ENCODE measurements around the gene CRELD1. TPM values are rescaled to one million over a fixed set of nuclear protein-coding genes. Genes with fewer than 3 reads are reported as not detected.

CRELD1 gene
- total RNA-seq, 4 donors from 2014 or later, result 10.8 to 17.0 (median 13.8) TPM

DNA sequence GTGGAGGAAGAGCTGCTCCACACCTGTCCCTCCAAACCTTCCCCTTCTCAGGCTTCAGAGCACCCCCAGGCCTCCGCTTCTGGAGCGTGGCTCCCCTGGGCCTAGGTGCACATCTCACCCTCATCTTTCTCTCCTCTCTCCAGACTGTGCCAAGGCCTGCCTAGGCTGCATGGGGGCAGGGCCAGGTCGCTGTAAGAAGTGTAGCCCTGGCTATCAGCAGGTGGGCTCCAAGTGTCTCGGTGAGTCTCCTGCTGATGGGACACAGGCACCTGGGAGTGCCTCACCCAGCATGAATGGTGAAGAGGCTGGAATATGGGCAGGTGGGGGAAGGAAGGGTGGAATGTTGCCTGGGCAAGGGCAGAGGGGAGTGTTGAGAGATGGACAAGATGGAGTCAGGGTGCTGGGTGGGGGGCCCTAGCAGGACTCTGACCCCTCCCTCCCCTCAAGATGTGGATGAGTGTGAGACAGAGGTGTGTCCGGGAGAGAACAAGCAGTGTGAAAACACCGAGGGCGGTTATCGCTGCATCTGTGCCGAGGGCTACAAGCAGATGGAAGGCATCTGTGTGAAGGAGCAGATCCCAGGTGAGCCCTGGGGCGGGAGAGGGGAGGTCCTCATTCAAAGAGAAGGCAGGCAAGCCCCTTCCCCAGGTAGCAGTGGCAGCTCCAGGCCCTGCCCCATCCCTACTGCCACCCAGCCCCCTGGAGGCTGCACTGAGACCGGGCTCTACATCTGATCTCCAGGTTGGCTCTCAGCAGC is 9.5 kb downstream of the CRELD1 start:
- H3K9me3 ChIP-seq, result no peaks in the 10 kb centered on the region
- intact Hi-C loops (cut with DNase I), result loop anchor here (10.0 kb wide), 1 partner anchor 72 kb away; no protein-coding TSS in a partner anchor
- peaks cover 5 to 30% (median 7%) of the 10 kb centered on the region in 3 donors for H3K4me1 ChIP-seq
- TF ChIP-seq CTCF (IDR thresholded peaks at IDR 0.05) (no peak), POLR2A (IDR thresholded peaks at IDR 0.05) (no peak)
- no peak overlapping the region for H3K27ac ChIP-seq
- 78 to 80% methylated on average over 7 to 9 of the region's 11 CpGs for WGBS, 2 donors
- no peak overlapping the region for H3K4me3 ChIP-seq
- H3K36me3 ChIP-seq, result peaks cover 0 to 38% (median 5%) of the 10 kb centered on the region in 3 donors
- no peak for DNase-seq
- no peaks in the 10 kb centered on the region for H3K27me3 ChIP-seq

- TF ChIP-seq POLR2A (IDR thresholded peaks at IDR 0.05), result no peak
- no peak for TF ChIP-seq CTCF (IDR thresholded peaks at IDR 0.05)
- 92 to 94% methylated on average over 7 to 9 of the region's 11 CpGs for WGBS, 2 donors
- no peaks in the 10 kb centered on the region for H3K27me3 ChIP-seq
- H3K36me3 ChIP-seq, result peaks cover 0 to 40% (median 3%) of the 10 kb centered on the region in 3 donors
- H3K4me1 ChIP-seq, result peaks cover 5 to 31% (median 7%) of the 10 kb centered on the region in 3 donors
- intact Hi-C loops (cut with DNase I), result loop anchor here (10.0 kb wide), 1 partner anchor 71 kb away; no protein-coding TSS in a partner anchor
- H3K27ac ChIP-seq, result no peak overlapping the region
- H3K9me3 ChIP-seq, result no peaks in the 10 kb centered on the region
- no peak for DNase-seq
- H3K4me3 ChIP-seq, result no peak overlapping the region
These were observed 10.6 kb downstream of the CRELD1 start for GRCh38 chr3:9944271-9944670.

- TF ChIP-seq CTCF (IDR thresholded peaks at IDR 0.05) (no peak), POLR2A (IDR thresholded peaks at IDR 0.05) (no peak)
- Histone ChIP-seq H3K27me3 (no peaks in the 10 kb centered on the region), H3K4me1 (peaks cover 5 to 31% (median 7%) of the 10 kb centered on the region in 3 donors), H3K27ac (no peak overlapping the region), H3K9me3 (no peaks in the 10 kb centered on the region), H3K4me3 (peak overlapping the region in 1 of 4 donors; percentile 74), H3K36me3 (peaks cover 0 to 50% (median 3%) of the 10 kb centered on the region in 3 donors)
- WGBS, 2 donors, result 68 to 78% methylated on average over 10 of the region's 10 CpGs
- intact Hi-C loops (cut with DNase I), result loop anchor here (10.0 kb wide), 1 partner anchor 69 kb away; no protein-coding TSS in a partner anchor
- no peak for DNase-seq
These were observed 11.7 kb downstream of the CRELD1 start for GRCh38 chr3:9945358-9945757.

- intact Hi-C loops (cut with DNase I), result loop anchor here (10.0 kb wide), 1 partner anchor 68 kb away; no protein-coding TSS in a partner anchor
- TF ChIP-seq POLR2A (IDR thresholded peaks at IDR 0.05) (peak in 2 of 4 donors; percentile 52 to 62), CTCF (IDR thresholded peaks at IDR 0.05) (peak; percentile 54 to 88 (median 78))
- WGBS, 2 donors, result 16 to 17% methylated on average over 5 to 6 of the region's 90 CpGs
These were observed 12.7 kb downstream of the CRELD1 start for GRCh38 chr3:9946112-9947024.

More at GRCh38 chr3:9946112-9947024, 12.7 kb downstream of the CRELD1 start:
- Histone ChIP-seq H3K9me3 (no peaks in the 10 kb centered on the region), H3K27ac (peak overlapping the region; percentile 76 to 92 (median 86)), H3K27me3 (no peaks in the 10 kb centered on the region), H3K4me3 (peak overlapping the region; percentile 42 to 75 (median 66)), H3K4me1 (peaks cover 9 to 40% (median 9%) of the 10 kb centered on the region in 3 donors), H3K36me3 (peaks cover 0 to 40% (median 3%) of the 10 kb centered on the region in 3 donors)
- DNase-seq, result peak; percentile 36

All from esophagus squamous epithelium (tissue), 5 donors.